Cardiac septum (tissue), 1 donor: ENCODE results near the gene SIX3. TPM values are rescaled to one million over a fixed set of nuclear protein-coding genes. Genes with fewer than 3 reads are reported as not detected.
A peak's percentile ranks its signal among the peaks of the same experiment; 100 is the strongest.

Experiments used
- DNase-seq: peaks from one replicate; pipeline ENCODE4 v3.0.0-alpha.2; 2020; ENCODE audit warnings: low spot score
- intact Hi-C: fragments of 100-400 bp; cut with DNase I; formaldehyde crosslinking; loops from one replicate; pipeline ENCODE4 v1.14.0; 2022
- total RNA-seq: library from RNA; stranded (reverse); fragmentation: NEBNext Ultra II Directional; extraction: Animal tissue kit (Norgen Biotek cat#: 25700); gene quantifications from one replicate; pipeline ENCODE4 v1.2.1, GENCODE V29; 2021
- donor health status: DM: no; HTN: no; CAD: no.

Gene SIX3
- total RNA-seq, 1 donor from 2014 or later, result not detected

GRCh38 chr2:44929735-44930273 lies 11.7 kb upstream of the SIX3 start:
- intact Hi-C loops, result no loop called here
- no peak for DNase-seq

GRCh38 chr2:44930274-44931197 lies 11.0 kb upstream of the SIX3 start:
- intact Hi-C loops, result no loop called here
- DNase-seq, result peak; percentile 44

GRCh38 chr2:44931198-44931780 lies 10.2 kb upstream of the SIX3 start:
- intact Hi-C loops, result no loop called here
- DNase-seq, result peak; percentile 60

- intact Hi-C loops, result no loop called here
- peak; percentile 57 for DNase-seq
These were observed 9.4 kb upstream of the SIX3 start for GRCh38 chr2:44932079-44932478.

GRCh38 chr2:44932564-44933392 lies 8.7 kb upstream of the SIX3 start:
- intact Hi-C loops, result no loop called here
- peak; percentile 75 for DNase-seq

GRCh38 chr2:44933434-44933951 lies 8.0 kb upstream of the SIX3 start:
- peak; percentile 20 for DNase-seq
- intact Hi-C loops, result no loop called here

- intact Hi-C loops, result no loop called here
- peak; percentile 33 for DNase-seq
These were observed 7.2 kb upstream of the SIX3 start for GRCh38 chr2:44934038-44934982.

GRCh38 chr2:44934983-44935728 lies 6.3 kb upstream of the SIX3 start:
- intact Hi-C loops, result no loop called here
- DNase-seq, result no peak

- intact Hi-C loops, result no loop called here
- DNase-seq, result no peak
These were observed 5.8 kb upstream of the SIX3 start for GRCh38 chr2:44935729-44936098.

GRCh38 chr2:44936275-44936674 lies 5.2 kb upstream of the SIX3 start:
- DNase-seq, result no peak
- intact Hi-C loops, result no loop called here

- DNase-seq, result no peak
- intact Hi-C loops, result no loop called here
These were observed 4.5 kb upstream of the SIX3 start for GRCh38 chr2:44936715-44937687.

GRCh38 chr2:44937688-44938240 lies 3.7 kb upstream of the SIX3 start:
- intact Hi-C loops, result no loop called here
- DNase-seq, result no peak

- intact Hi-C loops, result no loop called here
- DNase-seq, result no peak
These were observed 3.0 kb upstream of the SIX3 start for GRCh38 chr2:44938287-44939105.

GRCh38 chr2:44939106-44940048 lies 2.1 kb upstream of the SIX3 start:
- intact Hi-C loops, result no loop called here
- DNase-seq, result no peak

GRCh38 chr2:44940049-44940494 lies 1.4 kb upstream of the SIX3 start:
- intact Hi-C loops, result no loop called here
- DNase-seq, result no peak
